ENCODE measurements around the gene PNPLA7.

The PNPLA7 gene

GRCh38 chr9:137434498-137435380 lies 115.5 kb downstream of the PNPLA7 start:
- DNase-seq (ENCODE audit: low spot score): no peak

- DNase-seq (ENCODE audit: low spot score): no peak
Observed at GRCh38 chr9:137433916-137434431, 116.2 kb downstream of the PNPLA7 start.

DNA sequence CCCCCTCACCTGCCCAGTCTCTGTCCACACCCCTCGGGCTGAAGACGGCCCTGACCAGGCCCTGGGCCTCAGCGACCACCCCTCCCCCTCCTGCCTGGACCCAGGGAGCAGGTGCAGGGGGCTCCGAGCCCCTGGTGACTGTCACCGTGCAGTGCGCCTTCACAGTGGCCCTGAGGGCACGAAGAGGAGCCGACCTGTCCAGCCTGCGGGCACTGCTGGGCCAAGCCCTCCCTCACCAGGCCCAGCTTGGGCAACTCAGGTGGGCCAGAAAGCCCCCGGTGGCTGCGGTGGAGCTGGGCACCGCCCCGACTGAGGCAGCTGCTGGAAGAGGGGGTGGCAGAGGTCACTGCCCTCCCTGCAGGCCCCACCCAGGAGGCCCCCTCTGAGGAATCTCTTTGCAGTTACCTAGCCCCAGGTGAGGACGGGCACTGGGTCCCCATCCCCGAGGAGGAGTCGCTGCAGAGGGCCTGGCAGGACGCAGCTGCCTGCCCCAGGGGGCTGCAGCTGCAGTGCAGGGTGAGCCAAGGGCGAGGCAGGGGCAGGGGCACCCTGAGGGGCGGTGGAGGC lies 116.8 kb downstream of the PNPLA7 start:
- no peak for DNase-seq (ENCODE audit: low spot score)

DNA sequence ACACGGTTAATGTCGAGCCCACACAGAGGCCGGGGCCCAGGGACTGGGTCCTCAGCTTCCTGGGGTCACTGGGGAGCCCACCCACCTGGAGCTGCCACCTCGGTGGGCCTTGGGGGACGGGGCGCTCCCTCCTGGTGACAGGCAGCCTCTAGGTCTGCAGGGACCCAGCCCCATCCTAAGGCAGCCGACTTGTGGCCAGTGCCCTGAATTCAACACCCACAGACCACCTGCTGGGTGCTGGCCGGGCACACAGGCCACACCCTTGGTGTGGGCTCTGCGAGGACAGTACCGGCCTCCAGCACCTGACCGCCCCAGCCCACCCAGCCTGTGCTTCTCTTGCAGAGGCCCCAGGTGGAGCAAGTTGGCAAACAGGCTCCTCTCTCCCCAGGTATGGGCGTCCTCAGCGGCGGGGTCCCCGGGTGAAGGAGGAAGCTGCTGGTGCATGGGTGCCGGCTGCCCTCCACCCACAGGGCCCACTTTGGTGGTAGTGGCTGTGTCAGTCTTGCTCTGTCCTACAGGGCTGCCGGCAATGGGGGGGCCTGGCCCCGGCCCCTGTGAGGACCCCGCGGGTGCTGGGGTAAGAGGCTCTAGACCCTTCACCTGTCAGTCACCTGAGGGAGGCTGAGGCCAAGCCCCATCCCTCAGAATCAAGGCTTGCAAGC lies 117.4 kb downstream of the PNPLA7 start:
- DNase-seq (ENCODE audit: low spot score): no peak

- no peak for DNase-seq (ENCODE audit: low spot score)
Observed at GRCh38 chr9:137431416-137431931, 118.7 kb downstream of the PNPLA7 start.

- no peak for DNase-seq (ENCODE audit: low spot score)
Observed at GRCh38 chr9:137430723-137431415, 119.3 kb downstream of the PNPLA7 start.

GRCh38 chr9:137429974-137430722 lies 120.1 kb downstream of the PNPLA7 start:
- DNase-seq (ENCODE audit: low spot score): no peak

GRCh38 chr9:137429546-137429890 lies 120.7 kb downstream of the PNPLA7 start:
- no peak for DNase-seq (ENCODE audit: low spot score)

GRCh38 chr9:137428841-137429545 lies 121.2 kb downstream of the PNPLA7 start:
- no peak for DNase-seq (ENCODE audit: low spot score)

GRCh38 chr9:137428311-137428630 lies 121.9 kb downstream of the PNPLA7 start:
- DNase-seq (ENCODE audit: low spot score): no peak

DNA sequence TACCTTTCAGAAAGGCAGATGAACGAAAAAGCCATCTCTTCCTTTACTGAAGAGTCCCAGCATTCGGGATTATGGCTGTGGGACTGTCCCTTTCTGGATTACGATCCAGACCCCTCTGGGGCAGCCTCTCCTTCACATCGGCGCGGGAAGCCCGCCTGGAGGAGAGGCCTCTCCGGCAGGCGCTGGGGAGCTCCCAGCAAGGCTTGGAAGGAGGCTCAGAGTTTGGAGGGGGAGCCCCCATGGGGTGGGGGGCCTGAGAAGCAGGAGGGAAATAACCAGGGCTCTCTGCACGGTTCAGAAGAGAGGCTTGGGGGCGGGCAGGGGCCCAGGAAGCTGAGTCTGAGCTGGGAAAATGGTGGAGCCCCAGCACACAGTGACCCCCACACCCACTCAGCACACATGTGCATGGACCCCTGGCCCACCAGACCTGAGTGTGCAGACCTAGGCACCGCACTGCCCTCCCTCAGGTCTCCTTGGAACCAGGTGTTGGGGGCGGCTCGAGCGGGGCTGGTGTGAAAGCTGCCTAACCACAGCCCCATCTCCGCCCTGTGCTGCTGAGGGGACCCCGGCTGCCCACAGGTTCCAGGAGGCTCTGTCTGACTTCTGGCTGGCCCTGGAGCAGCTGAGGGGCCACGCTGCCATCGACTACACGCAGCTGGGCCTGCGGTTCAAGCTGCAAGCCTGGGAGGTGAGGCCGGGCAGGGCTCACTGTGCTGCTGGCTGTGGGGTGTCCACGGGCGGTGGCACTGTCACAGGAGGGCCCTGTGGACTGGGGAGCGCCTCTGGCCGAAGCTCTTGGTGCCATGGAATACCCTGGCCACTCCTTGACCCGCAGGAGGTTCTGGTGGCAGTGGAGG lies 122.5 kb downstream of the PNPLA7 start:
- DNase-seq (ENCODE audit: low spot score): no peak

DNA sequence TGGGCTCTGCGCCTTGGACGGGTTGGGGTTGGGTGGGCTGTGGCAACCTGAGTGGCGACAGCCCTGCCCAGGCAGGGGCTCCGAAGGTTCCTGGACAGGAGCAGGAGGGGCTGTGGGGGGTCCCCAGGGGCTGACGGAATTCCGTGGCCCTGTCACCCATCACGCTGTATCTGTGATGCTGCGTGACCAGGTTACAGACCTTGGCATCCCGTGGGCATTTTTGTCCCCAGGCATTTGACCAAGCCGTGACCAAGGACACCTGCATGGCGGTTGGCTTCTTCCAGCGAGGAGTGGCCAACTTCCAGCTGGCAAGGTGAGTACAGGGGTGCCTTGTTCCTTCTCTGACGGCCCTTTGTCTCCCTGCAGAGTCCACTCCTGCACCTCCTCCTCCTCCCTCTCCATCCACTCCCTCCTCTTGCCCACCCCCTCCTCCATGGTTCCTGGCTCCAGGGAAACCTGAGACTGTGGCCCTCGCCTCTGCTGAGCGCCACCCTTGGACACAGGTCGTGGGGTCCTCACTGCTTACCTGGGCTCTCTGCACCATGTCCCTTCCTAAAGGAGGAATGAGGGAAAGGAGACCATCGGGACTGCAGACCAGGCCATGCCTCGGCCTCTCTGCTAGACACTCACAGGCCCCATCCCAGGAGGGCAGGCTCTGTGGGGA lies 124.1 kb downstream of the PNPLA7 start:
- DNase-seq (ENCODE audit: low spot score): no peak

DNA sequence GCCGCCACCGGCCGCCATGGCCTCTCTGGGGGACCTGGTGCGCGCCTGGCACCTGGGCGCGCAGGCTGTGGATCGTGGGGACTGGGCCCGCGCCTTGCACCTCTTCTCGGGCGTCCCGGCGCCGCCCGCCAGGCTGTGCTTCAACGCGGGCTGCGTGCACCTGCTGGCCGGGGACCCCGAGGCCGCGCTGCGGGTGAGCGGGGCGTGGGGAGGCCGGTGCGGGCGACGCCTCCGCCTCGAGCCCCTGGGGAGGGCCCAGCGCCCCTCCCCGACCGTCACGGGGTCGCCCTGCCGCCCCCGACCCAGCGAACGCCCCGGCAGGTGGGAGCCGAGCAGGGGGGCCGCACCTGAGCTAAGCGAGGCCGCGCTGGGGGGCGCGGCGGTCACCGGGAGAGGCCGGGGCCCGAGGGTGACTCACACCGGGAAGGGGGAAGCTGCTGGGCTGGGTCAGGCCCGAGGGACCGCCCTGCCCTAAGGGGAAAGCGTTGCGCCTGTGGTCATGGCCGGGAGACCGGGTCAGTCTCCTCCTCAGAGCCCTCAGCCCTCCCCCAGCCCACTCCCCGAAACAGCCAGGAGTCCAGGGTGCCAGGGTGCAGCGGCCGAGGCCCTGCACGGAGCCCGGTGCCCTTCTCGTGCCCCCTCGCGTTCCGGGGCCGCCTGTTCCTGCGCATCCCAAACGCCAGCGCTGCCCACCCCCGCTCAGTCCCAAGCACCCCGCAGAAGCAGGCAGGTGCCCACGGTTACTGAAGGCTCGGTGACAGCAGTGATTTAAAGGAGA lies 126.5 kb downstream of the PNPLA7 start:
- no peak for DNase-seq (ENCODE audit: low spot score)

DNA sequence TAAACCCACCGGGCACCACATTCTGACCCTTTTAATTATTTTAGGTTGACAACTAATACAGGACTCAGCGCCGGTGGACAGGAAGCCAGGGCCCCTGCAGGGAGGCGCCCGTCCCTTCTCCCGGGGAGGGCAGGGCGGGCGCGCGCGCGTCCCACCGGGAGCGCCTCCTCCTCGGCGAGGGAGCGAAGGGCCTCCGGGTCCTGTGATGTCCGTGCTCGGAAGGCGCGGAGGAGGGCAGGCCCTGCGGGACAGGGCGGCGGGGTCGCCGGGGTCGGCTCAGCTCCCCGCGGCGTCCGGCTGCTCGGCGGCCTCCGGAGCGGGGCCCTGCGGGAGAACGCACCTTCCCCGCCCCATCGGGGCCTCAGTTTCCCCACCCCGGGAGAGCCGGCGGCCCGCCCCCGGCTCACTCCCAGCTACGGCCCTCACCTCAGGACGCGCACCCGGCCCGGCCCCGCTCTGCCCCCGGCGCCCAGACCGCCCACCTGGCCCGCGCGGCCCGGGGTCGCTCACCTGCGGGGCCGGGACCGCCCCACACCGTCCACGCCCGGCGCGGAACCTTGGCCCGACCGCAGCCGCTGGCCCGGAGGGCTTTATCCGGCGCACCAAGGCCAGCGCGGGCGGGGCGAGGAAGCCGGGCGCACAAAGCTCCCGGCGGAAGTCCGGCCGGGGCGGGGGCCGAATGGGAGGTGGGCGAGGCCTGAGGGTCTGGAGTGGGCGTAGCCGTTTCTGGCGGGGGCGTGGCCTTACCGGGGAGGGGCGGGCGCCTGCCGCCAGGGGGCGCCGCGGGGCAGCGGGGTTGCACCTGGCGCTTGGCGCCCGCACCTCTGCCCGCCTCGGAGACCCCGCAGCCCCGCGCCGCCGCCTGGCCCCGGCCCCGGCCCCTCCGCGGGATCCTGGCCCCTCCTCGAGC lies 127.3 kb downstream of the PNPLA7 start, which contains the start of the genes EXD3 and NOXA1:
TSS of gene EXD3 (minus strand) at position 559 of the 910 bp plus-strand sequence. CDS start 27,805 bp downstream, outside the sequence.
TSS of gene NOXA1 (plus strand) at position 790 of the 910 bp plus-strand sequence. CDS start 137 bp downstream, outside the sequence.
- peak; percentile 96 for DNase-seq (ENCODE audit: low spot score)

GRCh38 chr9:137421838-137422603 lies 128.2 kb downstream of the PNPLA7 start:
- DNase-seq (ENCODE audit: low spot score): no peak

Measured in activated CD4-positive, alpha-beta T cell treated with anti-CD3 and anti-CD28 coated beads, Interleukin-2, Interleukin-4, amounts not matched to agents 100 ng/mL and 50 ng/mL, durations not matched to agents 16 hours and 8 hours (primary cell).